Spleen (tissue), 7 donors: Measurements from ENCODE around the gene ERC2.

Source experiments
- POLR2AphosphoS5 ChIP-seq, 3 donors: sonication (generic); formaldehyde crosslinking; IDR thresholded peaks; one replicate each; pipeline ENCODE4 v1.5.1; 2017; ENCODE audit warnings: antibody characterized with exemption in 3 of 3
- TF ChIP-seq, protein P1 (sequence below), 11 experiments: fragments of 200-600 bp in 7 of 11; fragments of 450-650 bp in 4 of 11; sonication (generic) in 4 of 11; IDR thresholded peaks in 8 of 11; conservative IDR thresholded peaks in 3 of 11; 1 replicate in 7 of 11; 2 replicates in 4 of 11; pipeline versions ENCODE4 v1.4.0 to v1.8.0; 2016 to 2021; ENCODE audit warnings: antibody characterized with exemption in 11 of 11, inconsistent platforms in 4 of 11, mild to moderate bottlenecking in 1 of 11
- donor health status: DM: no; HTN: no; CAD: no; lungs with moderate emphysema.
- donor health status: DM: no; HTN: no; CAD: no.
- donor health status: DM: no; HTN: no; CAD: no.

DNA sequence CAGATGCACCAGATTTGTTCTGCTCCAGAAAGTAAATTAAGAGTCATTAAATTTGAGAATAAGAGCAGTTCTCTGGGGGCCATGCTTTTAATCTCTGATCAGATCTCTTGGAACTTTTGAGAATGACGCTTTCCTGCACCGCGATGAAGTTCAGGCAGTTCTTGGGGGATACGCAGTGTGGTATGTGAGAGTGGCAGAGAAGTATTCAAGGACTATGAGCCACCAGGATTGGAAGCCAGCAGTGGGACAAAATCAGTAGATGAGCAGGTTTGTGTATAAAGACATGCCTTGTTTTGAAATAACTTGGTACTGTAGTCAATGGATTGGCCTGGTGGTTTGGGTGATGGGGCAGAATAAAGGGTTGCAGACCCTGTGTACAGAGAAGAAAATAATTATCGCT is 483.6 kb downstream of the ERC2 start:
- TF ChIP-seq, protein P1, sequence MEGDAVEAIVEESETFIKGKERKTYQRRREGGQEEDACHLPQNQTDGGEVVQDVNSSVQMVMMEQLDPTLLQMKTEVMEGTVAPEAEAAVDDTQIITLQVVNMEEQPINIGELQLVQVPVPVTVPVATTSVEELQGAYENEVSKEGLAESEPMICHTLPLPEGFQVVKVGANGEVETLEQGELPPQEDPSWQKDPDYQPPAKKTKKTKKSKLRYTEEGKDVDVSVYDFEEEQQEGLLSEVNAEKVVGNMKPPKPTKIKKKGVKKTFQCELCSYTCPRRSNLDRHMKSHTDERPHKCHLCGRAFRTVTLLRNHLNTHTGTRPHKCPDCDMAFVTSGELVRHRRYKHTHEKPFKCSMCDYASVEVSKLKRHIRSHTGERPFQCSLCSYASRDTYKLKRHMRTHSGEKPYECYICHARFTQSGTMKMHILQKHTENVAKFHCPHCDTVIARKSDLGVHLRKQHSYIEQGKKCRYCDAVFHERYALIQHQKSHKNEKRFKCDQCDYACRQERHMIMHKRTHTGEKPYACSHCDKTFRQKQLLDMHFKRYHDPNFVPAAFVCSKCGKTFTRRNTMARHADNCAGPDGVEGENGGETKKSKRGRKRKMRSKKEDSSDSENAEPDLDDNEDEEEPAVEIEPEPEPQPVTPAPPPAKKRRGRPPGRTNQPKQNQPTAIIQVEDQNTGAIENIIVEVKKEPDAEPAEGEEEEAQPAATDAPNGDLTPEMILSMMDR (IDR thresholded peaks at IDR 0.05 in 8 of 11, conservative IDR thresholded peaks at IDR 0.05 in 3 of 11) = no peak
- TF ChIP-seq POLR2AphosphoS5 (IDR thresholded peaks at IDR 0.05) = no peak
